ENCODE data around the gene P2RY6. TPM values are rescaled to one million over a fixed set of nuclear protein-coding genes. Genes with fewer than 3 reads are reported as not detected.

P2RY6 gene
- total RNA-seq, 6 experiments from 2014 or later: 0.54 to 2.4 (median 1.9) TPM

GRCh38 chr11:73294604-73295003, 22.5 kb downstream of the P2RY6 start:
- peaks cover 50% of the 10 kb centered on the region for H3K4me1 Mint-ChIP-seq (ENCODE audit: low read depth)
- H3K4me3 Mint-ChIP-seq: no peak overlapping the region; the same call in 1 of the 2 replicates
- peak overlapping the region; percentile 95 for H3K27ac Mint-ChIP-seq
- no peaks in the 10 kb centered on the region for H3K36me3 Mint-ChIP-seq (ENCODE audit: low read depth)
- DNase-seq: no peak
- H3K9me3 Mint-ChIP-seq: no peaks in the 10 kb centered on the region
- no peaks in the 10 kb centered on the region for H3K27me3 Mint-ChIP-seq (ENCODE audit: insufficient read depth)
- no peak for TF ChIP-seq CTCF (IDR thresholded peaks at IDR 0.05)

GRCh38 chr11:73295241-73295995, 23.3 kb downstream of the P2RY6 start:
- peak; percentile 99 for TF ChIP-seq CTCF (IDR thresholded peaks at IDR 0.05)
- Mint-ChIP-seq H3K4me1 (ENCODE audit: low read depth) (peaks cover 46% of the 10 kb centered on the region), H3K9me3 (no peaks in the 10 kb centered on the region), H3K36me3 (ENCODE audit: low read depth) (no peaks in the 10 kb centered on the region), H3K4me3 (peak overlapping the region; percentile 60), H3K27me3 (ENCODE audit: insufficient read depth) (no peaks in the 10 kb centered on the region), H3K27ac (peak overlapping the region; percentile 95)
- DNase-seq: peak; percentile 98

- no peaks in the 10 kb centered on the region for H3K36me3 Mint-ChIP-seq (ENCODE audit: low read depth)
- no peaks in the 10 kb centered on the region for H3K9me3 Mint-ChIP-seq
- no peak for DNase-seq
- peak overlapping the region; percentile 95 for H3K27ac Mint-ChIP-seq
- TF ChIP-seq CTCF (IDR thresholded peaks at IDR 0.05): no peak
- H3K27me3 Mint-ChIP-seq (ENCODE audit: insufficient read depth): no peaks in the 10 kb centered on the region
- H3K4me3 Mint-ChIP-seq: no peak overlapping the region
- peaks cover 46% of the 10 kb centered on the region for H3K4me1 Mint-ChIP-seq (ENCODE audit: low read depth)
These were observed 23.8 kb downstream of the P2RY6 start for GRCh38 chr11:73295996-73296318.

- H3K36me3 Mint-ChIP-seq (ENCODE audit: low read depth): no peaks in the 10 kb centered on the region
- no peaks in the 10 kb centered on the region for H3K27me3 Mint-ChIP-seq (ENCODE audit: insufficient read depth)
- no peak for TF ChIP-seq CTCF (IDR thresholded peaks at IDR 0.05)
- no peak overlapping the region for H3K27ac Mint-ChIP-seq
- no peak for DNase-seq
- no peaks in the 10 kb centered on the region for H3K9me3 Mint-ChIP-seq
- no peak overlapping the region for H3K4me3 Mint-ChIP-seq
- H3K4me1 Mint-ChIP-seq (ENCODE audit: low read depth): peaks cover 46% of the 10 kb centered on the region
These were observed 24.5 kb downstream of the P2RY6 start for GRCh38 chr11:73296501-73297230.

GRCh38 chr11:73297231-73297590, 25.1 kb downstream of the P2RY6 start:
- H3K4me1 Mint-ChIP-seq (ENCODE audit: low read depth): peaks cover 41% of the 10 kb centered on the region
- no peak overlapping the region for H3K4me3 Mint-ChIP-seq
- H3K9me3 Mint-ChIP-seq: no peaks in the 10 kb centered on the region
- no peak for TF ChIP-seq CTCF (IDR thresholded peaks at IDR 0.05)
- H3K27ac Mint-ChIP-seq: no peak overlapping the region
- no peaks in the 10 kb centered on the region for H3K27me3 Mint-ChIP-seq (ENCODE audit: insufficient read depth)
- no peak for DNase-seq
- H3K36me3 Mint-ChIP-seq (ENCODE audit: low read depth): no peaks in the 10 kb centered on the region

Data from HFFc6 (cell line).